Measurements from ENCODE around the gene CLDN6.

- TF ChIP-seq POLR2AphosphoS5 (IDR thresholded peaks at IDR 0.05; ENCODE audit: low read depth, low read length) (no peak), POLR2A (IDR thresholded peaks at IDR 0.05; ENCODE audit: low read depth, low read length) (no peak), TAF1 (IDR thresholded peaks at IDR 0.05; ENCODE audit: low read depth, low read length) (no peak), PAX5 (IDR thresholded peaks at IDR 0.05; ENCODE audit: insufficient read depth, low read length, severe bottlenecking) (no peak), SPI1 (IDR thresholded peaks at IDR 0.05; ENCODE audit: low read depth, low read length) (no peak)
These were observed 3.6 kb upstream of the CLDN6 start for GRCh38 chr16:3021449-3022207.
